Tibial nerve (tissue), 3 donors: Measurements from ENCODE around the gene F2RL1.

Experiments used
- POLR2A ChIP-seq, 2 donors: fragments of 450-650 bp; IDR thresholded peaks; one replicate each; pipeline ENCODE4 v1.6.1; 2017; ENCODE audit warnings: antibody characterized with exemption in 2 of 2, mild to moderate bottlenecking in 2 of 2, moderate library complexity in 2 of 2
- TF ChIP-seq, protein P1 (sequence below), 5 experiments: fragments of 200-600 bp in 3 of 5; fragments of 450-650 bp in 2 of 5; sonication (generic) in 3 of 5; IDR thresholded peaks; one replicate each; pipeline ENCODE4 v1.5.1; 2016 to 2019; ENCODE audit warnings: antibody characterized with exemption in 5 of 5, mild to moderate bottlenecking in 3 of 5, moderate library complexity in 2 of 5

DNA sequence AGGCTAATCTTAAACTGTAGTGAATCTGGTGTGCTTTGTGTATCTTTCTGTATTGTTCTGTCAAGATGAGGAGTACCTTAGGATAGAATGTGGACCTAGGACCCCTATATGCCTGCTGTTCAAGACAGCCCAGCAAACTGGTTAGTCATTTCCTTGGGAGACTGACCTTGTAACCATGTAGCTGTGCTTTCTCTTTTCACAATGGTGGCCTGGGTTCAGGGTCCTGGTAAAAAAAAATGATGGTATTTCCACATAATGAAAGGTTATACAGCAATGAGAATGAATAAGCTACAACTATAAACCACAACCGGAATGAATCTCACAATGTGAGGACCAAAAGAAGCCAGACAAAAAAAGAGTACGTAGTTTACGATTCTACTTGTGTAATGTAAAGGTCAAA, 36.4 kb upstream of the F2RL1 start:
- TF ChIP-seq, protein P1, sequence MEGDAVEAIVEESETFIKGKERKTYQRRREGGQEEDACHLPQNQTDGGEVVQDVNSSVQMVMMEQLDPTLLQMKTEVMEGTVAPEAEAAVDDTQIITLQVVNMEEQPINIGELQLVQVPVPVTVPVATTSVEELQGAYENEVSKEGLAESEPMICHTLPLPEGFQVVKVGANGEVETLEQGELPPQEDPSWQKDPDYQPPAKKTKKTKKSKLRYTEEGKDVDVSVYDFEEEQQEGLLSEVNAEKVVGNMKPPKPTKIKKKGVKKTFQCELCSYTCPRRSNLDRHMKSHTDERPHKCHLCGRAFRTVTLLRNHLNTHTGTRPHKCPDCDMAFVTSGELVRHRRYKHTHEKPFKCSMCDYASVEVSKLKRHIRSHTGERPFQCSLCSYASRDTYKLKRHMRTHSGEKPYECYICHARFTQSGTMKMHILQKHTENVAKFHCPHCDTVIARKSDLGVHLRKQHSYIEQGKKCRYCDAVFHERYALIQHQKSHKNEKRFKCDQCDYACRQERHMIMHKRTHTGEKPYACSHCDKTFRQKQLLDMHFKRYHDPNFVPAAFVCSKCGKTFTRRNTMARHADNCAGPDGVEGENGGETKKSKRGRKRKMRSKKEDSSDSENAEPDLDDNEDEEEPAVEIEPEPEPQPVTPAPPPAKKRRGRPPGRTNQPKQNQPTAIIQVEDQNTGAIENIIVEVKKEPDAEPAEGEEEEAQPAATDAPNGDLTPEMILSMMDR (IDR thresholded peaks at IDR 0.05), result no peak
- no peak for TF ChIP-seq POLR2A (IDR thresholded peaks at IDR 0.05)
